Endothelial cell of umbilical vein (primary cell): ENCODE results near the gene HNMT. TPM values are rescaled to one million over a fixed set of nuclear protein-coding genes. Genes with fewer than 3 reads are reported as not detected.
A peak's percentile ranks its signal among the peaks of the same experiment; 100 is the strongest.

ENCODE experiments used
- BruUV-seq: library from RNA; stranded (reverse); fragments of 400-500 nt; replicated peaks from 2 replicates; lab custom pipeline; 2021; lab: Mats Ljungman, UMichigan
- CTCF ChIA-PET: fragments of 300-600, 350-600 bp; sonication (Branson Sonifier 250); formaldehyde crosslinking; loops from one replicate; lab custom pipeline; 2021; ENCODE audit warnings: antibody characterized with exemption, inconsistent platforms; lab: Charles Lee
- POLR2A ChIA-PET: fragments of 300-600, 350-600 bp; sonication (Branson Sonifier 250); formaldehyde crosslinking; loops from one replicate; lab custom pipeline; 2021; ENCODE audit warnings: antibody characterized with exemption, inconsistent platforms; lab: Charles Lee
- DNase-seq: peaks from one replicate; pipeline ENCODE4 v3.0.0-alpha.2; 2011; ENCODE audit warnings: low read depth, low spot score
- FAIRE-seq: peaks from 2 replicates; lab custom pipeline; 2011; peaks lifted over from hg19 to GRCh38; lab: Jason Lieb, UNC
- H2AFZ ChIP-seq: 2 replicates; pipeline ENCODE4 v1.6.0; 2012; ENCODE audit warnings: low read depth, low read length, control low read depth, inconsistent platforms
- H3K27ac ChIP-seq: 2 replicates; pipeline ENCODE4 v1.5.1; 2011; ENCODE audit warnings: low read depth, mild to moderate bottlenecking, control low read depth, low read length, moderate library complexity; ENCODE audit not compliant: insufficient read depth
- H3K27me3 ChIP-seq, 2 experiments: 2 replicates each; pipeline versions ENCODE4 v1.6.0 to v1.6.1; 2011; ENCODE audit warnings: low read length in 2 of 2, mixed read lengths in 1 of 2; ENCODE audit not compliant: control insufficient read depth in 2 of 2, insufficient read depth in 2 of 2
- H3K36me3 ChIP-seq, 2 experiments: 2 replicates in 1 of 2; 3 replicates in 1 of 2; pipeline ENCODE4 v1.5.1; 2011; ENCODE audit warnings: low read length in 2 of 2, mild to moderate bottlenecking in 1 of 2, moderate library complexity in 1 of 2; ENCODE audit not compliant: control insufficient read depth in 2 of 2, insufficient read depth in 2 of 2; ENCODE audit errors: extremely low read depth in 1 of 2
- H3K4me1 ChIP-seq: 3 replicates; pipeline ENCODE4 v1.5.1; 2011; ENCODE audit warnings: mild to moderate bottlenecking, low read length; ENCODE audit not compliant: control insufficient read depth, insufficient read depth; ENCODE audit errors: extremely low read depth
- H3K4me2 ChIP-seq: 2 replicates; pipeline ENCODE4 v1.6.1; 2011; ENCODE audit warnings: low read length, control low read depth, mixed read lengths; ENCODE audit not compliant: insufficient read depth
- H3K4me3 ChIP-seq, 3 experiments: fragments of 200-600 bp in 1 of 3; sonication (generic), shearing (Covaris generic) in 1 of 3; replicated peaks in 1 of 3; 2 replicates each; pipeline ENCODE4 v1.5.1; 2011 to 2016; ENCODE audit warnings: control low read depth in 3 of 3, low read length in 3 of 3, mild to moderate bottlenecking in 2 of 3, inconsistent platforms in 1 of 3, low read depth in 1 of 3, moderate library complexity in 1 of 3; ENCODE audit not compliant: insufficient read depth in 1 of 3
- H3K79me2 ChIP-seq: 2 replicates; pipeline ENCODE4 v1.6.0; 2012; ENCODE audit warnings: low read length, inconsistent platforms; ENCODE audit not compliant: control insufficient read depth, insufficient read depth
- H3K9ac ChIP-seq: replicated peaks from 2 replicates; pipeline ENCODE3; 2011; ENCODE audit warnings: low read length, control low read depth; ENCODE audit not compliant: insufficient read depth; ENCODE audit errors: extremely low read depth
- H3K9me1 ChIP-seq: replicated peaks from 3 replicates; pipeline ENCODE4 v1.6.0; 2011; ENCODE audit warnings: mild to moderate bottlenecking, low read length; ENCODE audit not compliant: control insufficient read depth, insufficient read depth; ENCODE audit errors: extremely low read depth
- H3K9me3 ChIP-seq: replicated peaks from 2 replicates; pipeline ENCODE4 v1.5.1; 2012; ENCODE audit warnings: low read length, inconsistent platforms; ENCODE audit not compliant: control insufficient read depth, insufficient read depth
- H4K20me1 ChIP-seq: replicated peaks from 2 replicates; pipeline ENCODE3; 2011; ENCODE audit warnings: mild to moderate bottlenecking, low read length; ENCODE audit not compliant: control insufficient read depth, insufficient read depth; ENCODE audit errors: extremely low read depth
- EZH2 ChIP-seq: IDR thresholded peaks from 2 replicates; pipeline ENCODE4 v1.6.1; 2012; ENCODE audit warnings: borderline replicate concordance, low read depth, mild to moderate bottlenecking, moderate library complexity, low read length, inconsistent platforms; ENCODE audit not compliant: severe bottlenecking
- FOS ChIP-seq: IDR thresholded peaks from 2 replicates; pipeline ENCODE4 v1.6.1; 2011; ENCODE audit warnings: mild to moderate bottlenecking, low read length, moderate library complexity, borderline replicate concordance; ENCODE audit not compliant: insufficient read depth
- GATA2 ChIP-seq: IDR thresholded peaks from 2 replicates; pipeline ENCODE4 v1.7.0; 2011; ENCODE audit warnings: low read depth, mild to moderate bottlenecking, moderate library complexity, mixed read lengths, low read length; ENCODE audit not compliant: insufficient read length, insufficient read depth
- JUN ChIP-seq: IDR thresholded peaks from 2 replicates; pipeline ENCODE4 v1.6.1; 2011; ENCODE audit warnings: borderline replicate concordance, low read depth; ENCODE audit not compliant: insufficient read length, insufficient read depth
- MYC ChIP-seq: IDR thresholded peaks from one replicate; pipeline ENCODE4 v1.6.1; 2011; ENCODE audit warnings: mild to moderate bottlenecking, low read depth, low read length
- POLR2A ChIP-seq: IDR thresholded peaks from 2 replicates; pipeline ENCODE4 v1.6.1; 2012; ENCODE audit warnings: low read depth, mild to moderate bottlenecking, control low read depth, low read length
- POLR2AphosphoS5 ChIP-seq: IDR thresholded peaks from 2 replicates; pipeline ENCODE4 v1.6.1; 2012; ENCODE audit warnings: low read depth, mild to moderate bottlenecking, control low read depth, low read length, moderate library complexity; ENCODE audit not compliant: insufficient read depth
- dilution Hi-C: fragments of 300-500 bp; cut with MboI; formaldehyde crosslinking; loops from one replicate; pipeline ENCODE4 v1.15.0; 2019; ENCODE audit warnings: low sequenced_read_pairs; ENCODE audit not compliant: extremely low pct_ligation_motif_present
- intact Hi-C: fragments of 100-400 bp; cut with micrococcal nuclease; formaldehyde crosslinking; loops from one replicate; pipeline ENCODE4 v1.10.0; 2022
- polyA plus RNA-seq, 4 experiments: library from polyadenylated mRNA; depleted of rRNA in 3 of 4; stranded (reverse) in 3 of 4; unstranded in 1 of 4; fragments of >200 nt; gene quantifications; 2 replicates each; pipeline versions ENCODE4 v1.2.1 to v1.2.3, GENCODE V29; 2011 to 2012; ENCODE audit warnings: missing spikeins in 1 of 4
- total RNA-seq: library from RNA; stranded (reverse); gene quantifications from 2 replicates; pipeline ENCODE4 v1.2.3, GENCODE V29; 2021
- TF ChIP-seq, protein P1 (sequence below), 2 donors: IDR thresholded peaks; 1 replicate in 1 of 2; 2 replicates in 1 of 2; pipeline ENCODE4 v1.5.1; 2011; ENCODE audit warnings: low read length in 2 of 2, mild to moderate bottlenecking in 2 of 2, moderate library complexity in 2 of 2, control low read depth in 1 of 2, inconsistent platforms in 1 of 2, low read depth in 1 of 2; ENCODE audit not compliant: insufficient read depth in 1 of 2; ENCODE audit errors: extremely low read depth in 1 of 2
- TF ChIP-seq, protein P2 (sequence below): IDR thresholded peaks from 2 replicates; pipeline ENCODE4 v1.6.1; 2011; ENCODE audit not compliant: insufficient read depth, insufficient read length

Gene HNMT
- total and polyA plus RNA-seq, 2 donors (not counting 3 experiments of a cell fraction or from before 2014, with no cell fraction given): 8.6 to 16.9 TPM

DNA sequence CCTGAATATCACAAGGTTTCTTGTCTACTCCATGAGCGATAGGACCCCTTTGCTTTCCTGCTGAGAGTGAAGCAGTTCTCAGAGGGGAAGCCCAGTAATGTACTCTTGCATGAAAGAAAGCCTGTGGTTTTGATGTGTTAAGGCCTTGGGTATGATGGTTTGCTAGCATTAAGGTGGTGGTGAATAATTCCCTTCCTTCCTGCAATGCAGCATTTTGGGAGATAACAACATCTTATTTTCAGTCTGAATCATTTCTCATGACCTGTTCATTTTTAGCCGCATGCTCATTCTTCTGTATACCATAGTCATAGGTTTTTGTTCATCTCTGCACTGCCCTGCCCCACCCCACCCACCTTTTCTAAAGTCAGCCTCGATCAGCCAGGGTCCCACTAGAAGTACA is 66.2 kb downstream of the HNMT start:
- no peak for FAIRE-seq
- no peaks in the 10 kb centered on the region for H3K27me3 ChIP-seq
- intact Hi-C loops (no loop called here), dilution Hi-C loops (no loop called here)
- TF ChIP-seq FOS (peak; percentile 75), GATA2 (peak; percentile 80), EZH2 (no peak), POLR2A (no peak), POLR2AphosphoS5 (no peak), JUN (no peak), MYC (no peak)
- TF ChIP-seq, protein P1, sequence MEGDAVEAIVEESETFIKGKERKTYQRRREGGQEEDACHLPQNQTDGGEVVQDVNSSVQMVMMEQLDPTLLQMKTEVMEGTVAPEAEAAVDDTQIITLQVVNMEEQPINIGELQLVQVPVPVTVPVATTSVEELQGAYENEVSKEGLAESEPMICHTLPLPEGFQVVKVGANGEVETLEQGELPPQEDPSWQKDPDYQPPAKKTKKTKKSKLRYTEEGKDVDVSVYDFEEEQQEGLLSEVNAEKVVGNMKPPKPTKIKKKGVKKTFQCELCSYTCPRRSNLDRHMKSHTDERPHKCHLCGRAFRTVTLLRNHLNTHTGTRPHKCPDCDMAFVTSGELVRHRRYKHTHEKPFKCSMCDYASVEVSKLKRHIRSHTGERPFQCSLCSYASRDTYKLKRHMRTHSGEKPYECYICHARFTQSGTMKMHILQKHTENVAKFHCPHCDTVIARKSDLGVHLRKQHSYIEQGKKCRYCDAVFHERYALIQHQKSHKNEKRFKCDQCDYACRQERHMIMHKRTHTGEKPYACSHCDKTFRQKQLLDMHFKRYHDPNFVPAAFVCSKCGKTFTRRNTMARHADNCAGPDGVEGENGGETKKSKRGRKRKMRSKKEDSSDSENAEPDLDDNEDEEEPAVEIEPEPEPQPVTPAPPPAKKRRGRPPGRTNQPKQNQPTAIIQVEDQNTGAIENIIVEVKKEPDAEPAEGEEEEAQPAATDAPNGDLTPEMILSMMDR (IDR thresholded peaks at IDR 0.05; ENCODE audit: extremely low read depth in 1 of 2, insufficient read depth in 1 of 2, low read depth in 1 of 2, low read length in 2 of 2): no peak
- TF ChIP-seq, protein P2, sequence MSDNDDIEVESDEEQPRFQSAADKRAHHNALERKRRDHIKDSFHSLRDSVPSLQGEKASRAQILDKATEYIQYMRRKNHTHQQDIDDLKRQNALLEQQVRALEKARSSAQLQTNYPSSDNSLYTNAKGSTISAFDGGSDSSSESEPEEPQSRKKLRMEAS: no peak
- H2AFZ ChIP-seq: no peak overlapping the region
- H3K36me3 ChIP-seq: no peaks in the 10 kb centered on the region
- no peaks in the 10 kb centered on the region for H3K9me1 ChIP-seq
- no peak overlapping the region for H3K9ac ChIP-seq
- no peaks in the 10 kb centered on the region for H3K9me3 ChIP-seq
- no TSS peak for BruUV-seq
- DNase-seq: no peak
- CTCF ChIA-PET: no interaction called here
- H3K79me2 ChIP-seq: no peaks in the 10 kb centered on the region
- POLR2A ChIA-PET: no interaction called here
- no peak overlapping the region for H3K27ac ChIP-seq
- H3K4me3 ChIP-seq: no peak overlapping the region
- no peak overlapping the region for H3K4me2 ChIP-seq
- H4K20me1 ChIP-seq: no peaks in the 10 kb centered on the region
- no peaks in the 10 kb centered on the region for H3K4me1 ChIP-seq
